ENCODE measurements around the gene DDX28.
"Not testable (repeated sequence)": the region's sequence is repeated elsewhere in the genome, so short reads cannot be mapped to it uniquely, and the experiment has no call there.

The DDX28 gene

DNA sequence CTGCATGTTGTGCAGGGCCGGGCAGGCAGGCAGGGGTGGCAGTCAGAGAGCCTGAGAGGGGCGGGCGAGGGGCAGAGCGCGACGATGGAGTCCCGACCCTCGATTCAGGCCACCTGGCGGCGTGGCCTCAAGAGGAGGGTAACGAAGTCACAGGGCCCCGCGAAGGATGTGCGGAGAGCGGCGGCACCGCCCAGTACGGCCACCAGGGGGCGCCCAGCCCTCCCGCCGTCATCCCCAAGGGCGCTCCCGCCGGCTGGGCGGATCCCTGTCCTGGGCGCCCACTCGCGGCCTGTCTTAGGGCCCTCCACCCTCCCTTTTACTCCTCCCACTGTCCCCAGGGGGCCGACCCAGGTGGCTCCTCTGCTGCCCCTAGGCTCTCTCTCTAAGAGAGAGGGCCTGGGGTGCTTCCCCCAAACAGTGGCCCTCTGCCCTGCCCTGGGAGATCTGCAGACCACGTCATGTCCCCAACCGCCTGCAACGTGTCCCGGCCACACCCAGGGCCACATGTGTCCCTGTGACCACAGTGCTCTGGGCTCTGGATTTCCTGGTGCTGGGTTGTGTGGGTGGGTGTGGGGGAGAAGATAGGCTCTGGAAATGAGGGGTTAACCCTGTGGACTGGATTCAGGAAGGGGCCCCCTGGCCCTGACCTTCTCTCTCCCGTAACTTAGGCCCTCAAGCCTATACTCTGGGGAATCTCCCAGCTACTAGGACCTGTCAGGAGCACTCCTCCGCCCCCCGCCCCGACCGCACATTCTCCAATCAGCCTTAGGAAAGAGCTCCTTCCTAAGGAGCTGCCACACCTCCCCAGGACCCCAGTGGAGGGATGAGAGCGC is 29.6 kb downstream of the DDX28 start:
- peak; percentile 89 for DNase-seq

DNA sequence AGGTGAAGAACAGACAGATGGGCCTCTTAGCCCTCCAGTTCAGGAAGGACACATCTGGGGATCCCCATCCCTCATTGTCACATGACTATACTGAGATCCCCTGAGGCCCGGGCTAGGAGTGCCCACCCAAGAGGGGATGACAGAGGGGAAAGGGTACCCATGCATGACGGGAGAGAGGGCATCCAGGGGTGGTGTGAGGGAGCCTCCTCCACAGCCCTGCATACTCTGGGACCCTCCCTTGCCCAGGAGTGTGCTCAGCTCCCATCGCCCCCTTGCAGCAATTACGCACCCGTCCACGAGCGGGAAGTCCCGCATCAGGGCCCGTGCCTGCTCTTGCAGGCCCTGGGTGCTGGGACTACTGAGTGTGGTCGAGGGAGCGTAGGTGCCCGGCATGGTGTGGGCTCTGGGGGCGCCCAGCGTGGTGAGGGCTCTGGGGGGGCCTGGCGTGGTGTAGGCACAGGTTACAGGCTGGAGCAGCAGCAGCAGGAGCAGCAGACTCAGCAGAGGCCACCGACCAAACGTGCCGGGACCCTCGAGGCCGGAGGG is 30.3 kb downstream of the DDX28 start:
- DNase-seq: no peak

DNA sequence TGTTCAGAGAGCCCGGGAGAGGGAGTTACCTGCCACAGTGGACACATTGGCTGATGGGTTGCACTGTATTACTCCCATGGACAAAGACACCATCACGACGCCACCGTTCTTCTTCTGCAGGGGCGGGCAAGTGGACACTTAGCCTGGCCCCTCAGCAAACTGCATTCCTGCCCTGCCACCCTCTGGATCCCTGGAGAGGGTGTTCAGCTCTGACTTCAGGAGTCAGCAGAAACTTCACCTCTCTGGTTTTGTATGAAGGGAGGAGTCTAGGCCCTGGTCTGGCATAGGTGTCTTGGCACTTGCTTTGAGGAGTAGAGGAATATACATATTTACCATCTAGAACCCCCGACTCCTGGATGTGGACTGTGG is 33.0 kb downstream of the DDX28 start:
- no peak for DNase-seq

DNA sequence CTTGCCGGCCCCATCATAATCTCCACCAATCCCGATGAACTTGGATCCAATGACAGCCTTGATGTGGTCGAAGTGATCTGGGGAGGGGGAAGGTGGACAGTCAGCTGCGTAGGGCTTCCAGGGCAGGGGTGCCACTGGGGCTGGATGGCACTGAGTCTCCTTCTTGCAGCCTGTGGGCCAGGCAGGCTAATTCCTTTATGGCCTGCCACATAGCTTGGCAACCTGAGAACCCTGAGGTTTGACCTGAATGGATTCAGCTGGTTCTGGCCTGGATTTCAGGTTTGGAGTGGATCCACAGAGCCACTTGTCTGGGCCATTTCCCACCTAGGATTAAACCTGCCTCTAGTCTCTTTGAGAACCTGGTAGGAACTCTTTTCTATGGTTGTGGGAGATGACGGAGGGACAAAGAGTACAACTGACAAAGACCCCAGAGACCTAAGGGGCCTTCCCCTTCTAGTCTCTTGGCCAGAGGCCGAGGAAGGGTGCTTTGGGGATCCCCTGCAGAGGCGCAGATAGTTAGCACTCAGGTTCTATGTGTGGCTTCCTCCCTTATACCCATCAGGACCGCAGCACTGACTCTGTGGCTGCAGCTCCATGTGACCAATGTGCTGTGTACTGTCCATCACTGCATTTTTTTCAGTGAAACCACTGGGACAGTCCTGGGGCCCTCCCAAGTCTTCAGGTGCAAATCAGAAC is 33.6 kb downstream of the DDX28 start:
- DNase-seq: no peak

DNA sequence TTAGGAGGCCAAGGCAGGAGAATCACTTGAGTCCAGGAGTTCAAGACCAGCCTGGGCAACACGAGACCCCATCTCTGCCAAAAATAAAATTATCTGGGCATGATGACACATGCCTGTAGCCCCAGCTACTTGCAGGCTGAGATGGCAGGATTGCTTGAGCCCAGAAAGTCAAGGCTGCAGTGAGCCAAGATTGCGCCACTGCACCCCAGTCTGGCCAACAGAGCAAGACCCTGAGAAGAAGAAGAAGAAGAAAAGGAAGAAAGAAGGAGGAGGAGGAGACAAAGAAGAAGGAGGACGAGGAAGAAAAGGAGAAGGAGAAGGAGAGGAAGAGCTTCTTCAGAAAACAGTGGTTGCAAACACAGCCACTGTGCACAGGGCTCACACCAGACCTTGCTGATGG is 34.4 kb downstream of the DDX28 start:
- DNase-seq: no peak

DNA sequence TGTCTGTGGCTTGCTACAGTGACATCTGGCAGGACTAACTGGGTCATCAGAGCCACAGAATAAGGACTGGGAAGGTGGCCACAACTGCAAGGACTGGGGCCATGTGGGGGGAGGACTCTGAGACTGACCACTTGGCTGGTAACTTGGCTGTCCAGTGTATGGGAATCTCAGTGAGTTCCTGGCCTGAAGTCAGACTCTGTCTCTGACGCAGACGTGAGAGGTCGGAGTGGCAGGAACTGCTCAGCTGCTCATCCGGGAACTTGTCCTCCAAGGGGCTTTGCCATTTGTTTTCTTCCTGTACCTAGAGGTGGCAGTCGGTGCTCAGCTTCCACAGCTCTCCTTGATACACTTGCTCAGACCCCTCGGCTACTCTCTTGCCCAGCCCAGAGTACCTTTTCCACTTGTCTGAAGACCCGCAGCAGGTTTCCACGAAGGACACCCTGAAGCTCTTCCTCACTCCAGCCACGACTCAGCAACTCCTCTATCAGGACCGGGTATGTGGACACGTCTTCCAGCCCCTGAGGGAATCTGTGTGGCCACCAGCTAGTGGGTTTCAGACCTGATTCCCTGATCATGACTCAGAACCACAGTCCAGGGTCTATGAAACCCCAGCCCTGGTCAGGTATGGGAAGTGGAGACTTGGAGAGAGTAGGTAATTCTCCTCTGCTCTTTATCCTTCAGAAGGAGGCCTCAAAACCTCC is 35.4 kb downstream of the DDX28 start:
- no peak for DNase-seq

DNA sequence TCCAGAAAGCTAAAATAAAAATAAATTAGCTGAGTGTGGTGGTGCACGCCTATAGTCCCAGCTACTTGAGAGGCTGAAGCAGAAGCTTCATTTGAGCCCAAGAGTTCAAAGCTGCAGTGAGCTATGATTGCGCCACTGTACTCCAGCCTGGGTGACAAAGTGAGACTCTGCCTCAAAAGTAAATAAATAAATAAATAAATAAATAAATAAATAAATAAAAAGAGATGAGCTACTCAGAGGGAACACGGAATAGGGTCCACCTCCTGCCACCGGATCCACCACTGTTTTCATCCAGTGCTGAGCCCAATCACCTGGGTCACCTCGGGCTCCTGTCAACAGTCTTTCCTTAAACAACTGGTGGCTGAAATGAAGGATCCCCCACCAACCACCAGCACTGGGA is 36.1 kb downstream of the DDX28 start:
- no peak for DNase-seq

DNA sequence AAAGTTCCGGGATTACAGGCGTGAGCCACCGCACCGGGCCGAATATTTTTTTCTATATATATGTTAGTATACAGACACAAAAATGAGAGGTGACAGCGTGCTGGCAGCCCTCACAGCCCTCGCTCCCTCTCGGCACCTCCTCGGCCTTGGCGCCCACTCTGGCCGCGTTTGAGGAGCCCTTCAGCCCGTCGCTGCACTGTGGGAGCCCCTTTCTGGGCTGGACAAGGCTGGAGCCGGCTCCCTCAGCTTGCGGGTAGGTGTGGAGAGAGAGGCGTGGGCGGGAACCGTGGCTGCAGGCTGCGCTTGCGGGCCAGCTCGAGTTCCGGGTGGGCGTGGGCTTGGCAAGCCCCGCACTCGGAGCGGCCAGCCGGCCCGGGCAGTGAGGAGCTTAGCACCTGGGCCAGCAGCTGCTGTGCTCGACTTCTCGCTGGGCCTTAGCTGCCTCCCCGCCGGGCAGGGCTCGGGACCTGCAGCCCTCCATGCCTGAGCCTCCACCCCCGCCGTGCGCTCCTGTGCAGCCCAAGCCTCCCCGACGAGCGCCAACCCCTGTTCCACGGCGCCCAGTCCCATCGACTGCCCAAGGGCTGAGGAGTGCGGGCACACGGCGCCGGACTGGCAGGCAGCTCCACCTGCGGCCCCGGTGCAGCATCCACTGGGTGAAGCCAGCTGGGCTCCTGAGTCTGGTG is 40.9 kb downstream of the DDX28 start:
- DNase-seq: no peak

DNA sequence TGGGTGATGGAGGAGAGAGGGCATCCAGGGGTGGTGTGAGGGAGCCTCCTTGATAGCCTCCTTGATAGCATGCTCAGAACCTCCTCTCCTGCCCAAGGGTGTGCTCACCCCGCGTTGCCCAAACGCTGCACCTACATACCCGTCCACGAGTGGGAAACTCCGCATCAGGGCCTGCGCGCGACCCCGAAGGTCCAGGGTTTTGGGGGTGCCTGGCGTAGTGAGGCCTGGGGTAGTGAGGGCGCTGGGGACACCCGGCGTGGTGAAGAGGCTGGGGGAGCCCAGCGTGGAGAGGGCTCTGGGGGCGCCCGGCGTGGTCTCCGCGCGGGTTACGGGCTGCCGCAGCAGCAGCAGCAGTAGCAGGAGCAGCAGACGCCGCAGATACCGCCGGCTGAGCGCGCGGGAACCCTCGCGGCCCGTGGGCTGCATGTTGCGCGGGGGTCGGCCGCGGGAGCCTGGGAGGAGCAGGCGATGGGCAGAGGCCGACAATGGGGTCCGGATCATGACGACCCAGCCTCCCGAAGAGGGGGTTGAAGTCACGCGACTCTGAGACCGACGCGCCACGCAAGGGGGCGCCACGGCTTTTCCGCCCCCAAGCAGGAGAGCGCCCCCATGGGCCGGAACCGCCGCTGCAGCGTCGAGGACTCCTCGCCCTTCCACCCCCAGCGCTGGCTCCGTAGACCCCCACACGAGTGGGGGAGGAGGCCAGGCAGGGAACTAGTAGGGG is 42.9 kb downstream of the DDX28 start, which contains the start of gene DPEP3:
DPEP3 (minus strand) TSS at position 545 of the 724 bp plus-strand sequence; CDS start at position 426, 119 bp downstream.
- no peak for DNase-seq

DNA sequence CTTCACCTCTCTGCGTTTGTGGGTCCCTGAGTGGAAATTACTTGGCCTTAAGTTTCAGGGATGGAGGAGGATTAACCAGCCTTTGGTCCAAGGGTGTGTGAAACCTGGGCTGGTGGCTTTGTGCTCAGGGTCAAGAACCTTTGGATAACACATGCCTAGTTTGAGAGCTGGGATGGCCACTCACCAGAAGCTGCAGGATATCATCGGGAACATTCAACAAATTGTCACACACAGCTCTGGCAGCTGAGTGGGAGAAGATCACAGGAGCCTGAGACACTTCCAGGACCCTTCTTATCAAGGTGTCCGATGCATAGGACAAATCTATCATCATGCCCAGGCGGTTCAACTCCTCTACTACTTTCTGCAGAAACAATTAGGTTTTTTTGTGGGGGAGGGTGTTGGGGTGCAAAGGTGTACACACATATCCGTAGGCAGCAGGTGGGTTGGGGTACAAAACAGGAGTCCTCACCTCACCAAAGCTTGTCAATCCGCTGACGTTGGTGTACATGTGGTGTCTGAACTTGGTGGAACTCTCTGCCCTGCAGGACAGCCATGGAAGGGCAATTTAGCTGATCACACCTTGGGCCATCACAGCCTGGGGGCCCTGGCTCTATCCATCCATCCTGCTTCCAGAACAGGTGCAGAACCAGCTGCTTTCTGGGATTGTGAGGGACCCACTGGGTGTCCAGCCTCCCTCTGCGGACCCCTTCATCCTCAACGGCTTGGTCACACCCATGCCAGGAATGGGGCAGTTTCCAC is 45.4 kb downstream of the DDX28 start:
- DNase-seq: no peak

DNA sequence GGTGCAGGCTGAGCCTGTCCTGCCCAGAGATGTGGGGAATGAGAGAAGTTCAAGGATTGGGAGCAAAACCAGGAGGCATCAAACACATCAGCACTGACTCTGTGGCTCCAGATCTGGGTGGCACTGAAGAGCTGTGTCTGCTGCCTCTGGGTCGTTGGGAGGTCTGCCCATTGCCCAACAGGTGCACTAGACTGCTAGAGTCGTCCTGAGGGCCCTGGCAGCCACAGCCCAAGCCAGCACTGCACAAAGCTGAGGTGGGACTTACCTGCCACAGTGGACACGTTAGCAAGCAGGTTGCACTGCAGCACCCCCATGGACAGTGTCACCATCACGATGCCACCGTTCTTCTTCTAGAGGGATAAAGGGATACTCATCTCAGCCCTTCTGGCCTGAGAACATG is 46.0 kb downstream of the DDX28 start:
- DNase-seq: no peak

DNA sequence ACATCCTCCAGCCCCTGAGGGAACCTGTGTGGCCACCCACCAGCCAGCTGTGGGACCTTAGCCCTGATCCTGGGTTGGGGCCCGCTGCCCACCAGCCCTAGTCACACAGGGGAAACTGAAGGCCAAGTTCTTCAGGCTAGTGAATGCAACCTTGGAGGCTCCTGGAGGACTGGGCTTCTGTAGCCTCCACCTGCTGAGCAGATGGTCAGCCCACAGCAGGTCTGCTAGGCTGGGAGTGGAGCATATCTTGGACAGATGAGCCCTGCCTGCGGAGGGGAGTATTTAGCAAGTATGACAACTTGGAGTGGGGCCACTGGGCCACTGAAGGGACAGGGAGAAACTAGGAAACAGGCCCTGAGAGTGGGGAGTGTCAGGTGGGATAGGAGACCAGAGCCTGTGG is 46.8 kb downstream of the DDX28 start:
- DNase-seq: no peak

DNA sequence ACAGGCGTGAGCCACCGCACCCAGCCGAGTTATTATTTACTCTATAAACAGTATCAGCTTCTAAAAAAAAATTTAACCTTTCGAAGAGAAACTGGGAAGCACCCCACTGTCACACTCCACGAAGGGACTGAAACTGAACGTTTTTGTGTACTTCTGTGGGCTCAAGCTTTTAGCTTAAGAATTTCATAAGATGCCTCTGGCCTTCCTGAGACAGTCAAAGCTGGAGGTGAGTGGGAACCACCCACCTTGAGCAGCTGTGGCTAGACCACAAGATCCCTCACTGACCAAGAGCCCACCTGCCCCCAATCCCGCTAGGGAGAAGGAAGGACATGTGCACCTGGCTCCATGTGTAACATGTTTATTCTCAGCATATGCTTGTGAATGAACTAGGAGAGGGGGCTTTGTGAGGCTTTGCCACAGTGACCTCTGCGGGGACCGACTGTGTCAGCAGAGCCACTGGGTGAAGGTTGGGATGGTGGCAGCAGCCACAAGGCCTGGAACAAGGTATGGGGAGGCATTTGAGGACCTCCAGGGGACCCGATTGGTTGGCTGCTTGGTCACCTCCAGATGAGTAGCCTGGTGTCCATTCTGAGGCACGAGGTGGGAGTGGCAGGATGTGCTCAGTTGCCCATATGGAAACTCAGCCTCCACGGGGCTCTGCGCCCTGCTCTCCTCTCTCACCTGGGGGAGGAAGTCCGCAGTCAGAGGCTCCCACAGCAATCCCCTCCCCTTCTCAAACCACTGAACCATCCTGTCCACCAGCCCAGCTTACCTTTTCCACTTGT is 47.5 kb downstream of the DDX28 start:
- no peak for DNase-seq

DNA sequence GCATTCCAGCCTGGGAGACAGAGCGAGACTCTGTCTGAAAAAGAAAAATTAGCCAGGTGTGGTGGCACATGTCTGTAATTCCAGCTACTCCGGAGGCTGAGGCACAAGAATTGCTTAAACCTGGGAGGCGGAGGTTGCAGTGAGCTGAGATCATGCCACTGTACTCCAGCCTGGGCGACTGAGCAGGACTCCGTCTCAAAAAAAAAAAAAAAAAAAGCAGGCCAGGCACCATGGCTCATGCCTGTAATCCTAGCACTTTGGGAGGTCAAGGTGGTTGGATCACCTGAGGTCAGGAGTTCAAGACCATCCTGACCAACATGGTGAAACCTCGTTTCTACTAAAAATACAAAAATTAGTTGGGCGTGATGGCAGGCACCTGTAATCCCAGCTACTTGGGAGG is 50.7 kb downstream of the DDX28 start:
- DNase-seq: not testable (repeated sequence)

DNA sequence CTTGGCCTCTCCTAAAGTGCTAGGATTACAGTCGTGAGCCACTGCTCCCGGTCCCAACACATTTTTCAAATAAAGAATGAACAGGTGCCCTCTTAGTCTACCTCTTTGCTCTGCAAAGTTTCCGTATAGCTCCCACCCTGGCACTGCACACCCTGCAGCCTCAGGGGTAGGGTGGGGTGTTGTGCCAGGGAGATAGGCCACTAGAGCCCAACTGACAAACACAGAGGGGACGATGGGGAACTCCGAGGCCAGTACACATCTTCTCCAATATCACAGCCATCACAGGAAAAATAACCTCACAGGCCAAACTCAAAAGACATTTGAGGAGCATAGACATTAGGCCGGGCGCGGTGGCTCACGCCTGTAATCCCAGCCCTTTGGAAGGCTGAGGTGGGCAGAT is 51.9 kb downstream of the DDX28 start:
- DNase-seq: no peak
